ENCODE measurements around the gene CA5A. TPM values are rescaled to one million over a fixed set of nuclear protein-coding genes. Genes with fewer than 3 reads are reported as not detected.
"Not testable (repeated sequence)": the region's sequence is repeated elsewhere in the genome, so short reads cannot be mapped to it uniquely, and the experiment has no call there.

Gene CA5A
- total and polyA plus RNA-seq, 2 donors: 0.05 to 0.09 TPM

DNA sequence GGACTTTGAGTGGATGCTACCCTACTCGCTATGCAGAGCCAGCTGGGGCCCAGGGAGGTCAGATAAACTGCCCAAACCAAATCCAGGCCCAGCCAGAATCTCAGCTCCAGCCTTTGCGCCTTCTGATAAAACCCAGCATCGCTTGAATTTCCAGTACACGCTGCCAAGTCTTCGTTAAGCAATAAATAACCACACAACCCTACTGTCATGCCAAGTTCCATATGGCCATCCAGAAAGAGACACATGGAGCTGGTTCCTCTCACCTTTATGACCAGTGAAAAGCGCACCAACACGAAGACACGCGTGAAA, 73.0 kb downstream of the CA5A start:
- H3K36me3 ChIP-seq (ENCODE audit: control insufficient read depth in 2 of 2, insufficient read depth in 2 of 2, low read length in 1 of 2); H3K27me3 ChIP-seq (ENCODE audit: control insufficient read depth in 2 of 2, insufficient read depth in 1 of 2, low read length in 1 of 2); DNase-seq (ENCODE audit: low read depth in 6 of 9, low spot score in 9 of 9); H3K27ac ChIP-seq (ENCODE audit: low read depth in 1 of 2, low read length in 1 of 2); H3K4me3 ChIP-seq (ENCODE audit: low read length in 2 of 2); H3K9me3 ChIP-seq (ENCODE audit: control insufficient read depth in 2 of 2, insufficient read depth in 1 of 2, low read length in 1 of 2): not testable (repeated sequence)
- peaks cover 2 to 15% of the 10 kb centered on the region in 2 donors for H3K4me1 ChIP-seq (ENCODE audit: control insufficient read depth in 2 of 2, insufficient read depth in 2 of 2, low read length in 2 of 2)
- WGBS: 96% methylated on average over 9 of the region's 9 CpGs

DNA sequence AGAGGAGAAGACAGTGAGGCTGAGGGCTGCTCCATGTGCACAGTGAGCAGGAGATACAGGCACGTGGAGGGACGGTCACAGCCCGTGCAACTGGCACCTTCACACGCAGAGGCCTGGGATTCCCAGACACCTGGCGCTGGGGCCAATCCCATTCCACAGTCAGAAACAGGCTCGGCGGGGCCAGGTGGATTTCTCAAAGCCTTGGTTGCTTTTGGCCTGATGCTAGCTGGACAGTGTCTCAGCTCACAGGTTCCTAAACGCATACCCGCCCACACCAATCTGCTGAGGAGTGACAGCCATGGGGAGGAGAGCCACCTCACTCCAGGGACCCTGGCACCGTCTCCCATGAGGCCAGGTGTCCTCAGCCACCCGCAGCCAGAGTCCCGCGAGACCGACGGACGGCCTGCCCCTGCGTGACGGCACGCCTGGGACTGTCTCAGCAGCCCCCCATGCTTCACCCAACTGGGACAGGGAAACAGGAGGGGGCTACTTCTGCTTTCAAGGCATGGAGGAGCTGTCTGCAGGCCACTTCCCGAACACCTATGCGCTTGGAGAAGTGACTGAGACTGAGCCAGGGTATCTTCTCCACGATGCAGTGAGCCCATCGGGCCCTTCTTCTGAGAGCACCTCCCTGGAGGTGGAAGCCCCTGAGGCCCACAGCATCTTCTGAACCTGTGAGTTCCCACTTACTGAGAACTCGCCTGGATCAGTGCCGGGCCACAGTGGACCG, 73.6 kb downstream of the CA5A start:
- not testable (repeated sequence) for H3K36me3 ChIP-seq (ENCODE audit: control insufficient read depth in 2 of 2, insufficient read depth in 2 of 2, low read length in 1 of 2); DNase-seq (ENCODE audit: low read depth in 6 of 9, low spot score in 9 of 9); H3K27ac ChIP-seq (ENCODE audit: low read depth in 1 of 2, low read length in 1 of 2); H3K9me3 ChIP-seq (ENCODE audit: control insufficient read depth in 2 of 2, insufficient read depth in 1 of 2, low read length in 1 of 2); H3K27me3 ChIP-seq (ENCODE audit: control insufficient read depth in 2 of 2, insufficient read depth in 1 of 2, low read length in 1 of 2); H3K4me3 ChIP-seq (ENCODE audit: low read length in 2 of 2)
- WGBS: 97% methylated on average over 26 of the region's 26 CpGs
- H3K4me1 ChIP-seq (ENCODE audit: control insufficient read depth in 2 of 2, insufficient read depth in 2 of 2, low read length in 2 of 2): peaks cover 2 to 10% of the 10 kb centered on the region in 2 donors

DNA sequence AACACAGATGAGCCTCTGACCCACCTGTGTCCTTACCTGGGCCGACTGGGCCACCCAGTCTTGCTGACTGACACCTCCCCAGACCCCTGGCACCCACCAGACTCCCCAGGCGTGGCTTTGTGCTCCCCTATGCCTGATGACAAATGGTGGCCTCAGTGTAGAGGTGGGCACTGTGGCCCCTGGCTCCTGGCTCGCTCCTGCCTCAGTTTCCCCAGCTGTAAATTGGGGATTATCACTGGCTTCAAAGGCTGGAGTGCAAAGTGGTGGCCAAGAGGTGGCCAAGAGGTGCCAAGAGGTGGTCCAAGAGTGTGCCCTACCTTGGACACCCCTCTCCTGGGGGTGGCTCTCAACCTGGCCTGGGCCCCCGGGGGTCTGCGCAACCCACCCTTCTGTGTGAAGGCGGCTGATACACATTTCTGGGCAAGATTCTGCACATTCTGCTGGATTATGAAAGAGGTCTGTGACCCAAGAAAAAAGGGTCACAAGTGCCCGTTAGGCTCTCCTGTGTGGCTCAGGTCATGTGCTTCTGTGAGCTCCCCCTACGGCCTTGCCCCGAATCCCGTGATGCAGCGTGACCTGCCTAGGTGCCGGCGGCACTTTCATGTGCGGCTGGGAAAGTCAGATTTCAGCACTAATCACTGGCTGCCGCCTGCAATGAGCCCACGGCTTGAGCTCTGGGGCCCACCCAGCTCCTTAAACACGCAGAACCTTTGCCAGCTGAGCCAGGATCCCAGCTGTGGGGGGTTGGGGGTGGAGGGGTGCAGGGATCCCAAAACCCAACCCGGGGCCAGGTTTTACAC, 74.8 kb downstream of the CA5A start:
- not testable (repeated sequence) for H3K4me3 ChIP-seq (ENCODE audit: low read length in 2 of 2); DNase-seq (ENCODE audit: low read depth in 6 of 9, low spot score in 9 of 9); H3K27ac ChIP-seq (ENCODE audit: low read depth in 1 of 2, low read length in 1 of 2); H3K9me3 ChIP-seq (ENCODE audit: control insufficient read depth in 2 of 2, insufficient read depth in 1 of 2, low read length in 1 of 2); H3K4me1 ChIP-seq (ENCODE audit: control insufficient read depth in 2 of 2, insufficient read depth in 2 of 2, low read length in 2 of 2); H3K36me3 ChIP-seq (ENCODE audit: control insufficient read depth in 2 of 2, insufficient read depth in 2 of 2, low read length in 1 of 2); H3K27me3 ChIP-seq (ENCODE audit: control insufficient read depth in 2 of 2, insufficient read depth in 1 of 2, low read length in 1 of 2)
- WGBS: 95% methylated on average over 18 of the region's 18 CpGs

DNA sequence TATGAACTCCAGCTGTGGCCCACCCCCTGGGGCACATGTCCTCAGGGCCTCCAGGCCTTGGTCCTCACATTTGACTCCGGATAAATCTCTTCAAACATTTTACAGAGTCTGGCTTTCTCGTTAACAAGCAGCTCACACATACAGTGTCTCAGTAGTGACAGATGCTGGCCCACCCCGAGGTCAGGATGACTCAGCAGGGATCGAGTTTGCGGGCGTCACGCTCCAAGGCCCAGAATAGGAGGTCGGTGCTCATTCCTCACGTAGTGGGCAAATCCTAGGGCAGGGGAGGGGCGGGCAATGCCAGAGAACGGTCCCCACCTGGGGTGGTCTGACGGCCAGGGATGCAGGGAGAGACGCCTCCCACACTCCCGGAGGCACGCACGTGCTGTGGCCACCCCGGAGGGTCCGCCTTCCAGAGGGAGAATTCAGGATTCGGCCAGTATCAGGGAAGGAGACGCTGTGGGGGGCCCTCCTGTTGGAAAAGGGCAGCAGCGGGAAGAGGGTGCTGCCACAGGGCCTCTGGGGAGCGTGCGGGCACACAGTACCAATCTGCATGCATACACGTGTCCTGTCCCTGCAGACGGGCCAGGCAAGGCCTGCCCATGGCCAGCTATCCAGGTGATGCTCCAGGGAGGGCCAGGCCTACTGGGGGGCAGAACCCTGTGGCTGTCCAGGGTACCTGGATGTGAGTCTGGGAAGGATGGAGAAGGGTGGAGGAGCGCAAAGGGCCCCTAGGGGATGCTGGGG, 75.6 kb downstream of the CA5A start:
- peaks cover 0 to 9% of the 10 kb centered on the region in 2 donors for H3K4me1 ChIP-seq (ENCODE audit: control insufficient read depth in 2 of 2, insufficient read depth in 2 of 2, low read length in 2 of 2)
- no peaks in the 10 kb centered on the region for H3K9me3 ChIP-seq (ENCODE audit: control insufficient read depth in 2 of 2, insufficient read depth in 1 of 2, low read length in 1 of 2)
- H3K36me3 ChIP-seq (ENCODE audit: control insufficient read depth in 2 of 2, insufficient read depth in 2 of 2, low read length in 1 of 2): peaks cover 0 to 4% of the 10 kb centered on the region in 2 donors
- H3K27ac ChIP-seq (ENCODE audit: low read depth in 1 of 2, low read length in 1 of 2): no peak overlapping the region
- H3K27me3 ChIP-seq (ENCODE audit: control insufficient read depth in 2 of 2, insufficient read depth in 1 of 2, low read length in 1 of 2): no peaks in the 10 kb centered on the region
- H3K4me3 ChIP-seq (ENCODE audit: low read length in 2 of 2): no peak overlapping the region
- 82% methylated on average over 26 of the region's 26 CpGs for WGBS
- DNase-seq (ENCODE audit: low read depth in 6 of 9, low spot score in 9 of 9): no peak

DNA sequence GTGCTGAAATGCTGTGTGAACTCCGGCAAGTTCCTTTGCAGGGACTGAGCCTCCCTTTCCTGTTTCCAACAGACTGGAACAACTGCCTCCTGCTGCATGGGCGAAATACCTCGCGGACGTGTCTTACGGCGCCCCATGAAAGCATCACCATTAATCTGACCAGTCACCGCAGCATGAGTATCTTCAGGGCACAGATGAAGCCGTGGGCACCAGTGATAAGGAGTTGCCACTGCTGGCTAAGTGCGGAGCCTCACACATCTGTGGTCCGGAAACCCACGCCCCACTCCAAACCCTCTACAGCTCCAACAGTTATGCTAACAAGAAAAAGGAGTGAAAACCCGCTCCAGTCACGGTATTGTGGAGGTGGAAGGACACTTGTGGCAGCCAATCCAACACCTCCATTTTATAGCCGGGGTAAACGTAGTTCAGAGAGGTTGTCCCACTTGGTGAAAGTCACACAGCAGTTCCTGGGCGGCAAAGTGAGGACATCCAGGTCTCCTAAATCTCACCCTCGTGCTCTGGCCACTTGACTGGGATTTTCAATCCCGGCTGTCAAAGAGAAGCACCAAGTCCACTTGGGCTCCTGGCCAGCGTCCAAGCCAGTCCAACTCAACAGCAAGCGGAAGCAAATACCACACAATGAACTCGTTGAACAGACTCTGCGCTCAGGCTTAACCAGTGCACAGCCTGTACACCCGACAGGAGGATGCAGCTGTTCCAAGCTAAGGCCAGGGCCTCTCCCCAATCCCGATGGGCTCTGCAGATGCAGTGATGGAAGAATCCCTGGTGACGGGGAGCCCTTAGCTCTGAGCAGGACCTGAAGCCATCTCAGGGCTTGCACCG, 78.0 kb downstream of the CA5A start:
- H3K4me3 ChIP-seq (ENCODE audit: low read length in 2 of 2); H3K36me3 ChIP-seq (ENCODE audit: control insufficient read depth in 2 of 2, insufficient read depth in 2 of 2, low read length in 1 of 2); H3K9me3 ChIP-seq (ENCODE audit: control insufficient read depth in 2 of 2, insufficient read depth in 1 of 2, low read length in 1 of 2); H3K27ac ChIP-seq (ENCODE audit: low read depth in 1 of 2, low read length in 1 of 2); H3K27me3 ChIP-seq (ENCODE audit: control insufficient read depth in 2 of 2, insufficient read depth in 1 of 2, low read length in 1 of 2); DNase-seq (ENCODE audit: low read depth in 6 of 9, low spot score in 9 of 9): not testable (repeated sequence)
- 96% methylated on average over 27 of the region's 27 CpGs for WGBS
- H3K4me1 ChIP-seq (ENCODE audit: control insufficient read depth in 2 of 2, insufficient read depth in 2 of 2, low read length in 2 of 2): peaks cover 4 to 23% of the 10 kb centered on the region in 2 donors

DNA sequence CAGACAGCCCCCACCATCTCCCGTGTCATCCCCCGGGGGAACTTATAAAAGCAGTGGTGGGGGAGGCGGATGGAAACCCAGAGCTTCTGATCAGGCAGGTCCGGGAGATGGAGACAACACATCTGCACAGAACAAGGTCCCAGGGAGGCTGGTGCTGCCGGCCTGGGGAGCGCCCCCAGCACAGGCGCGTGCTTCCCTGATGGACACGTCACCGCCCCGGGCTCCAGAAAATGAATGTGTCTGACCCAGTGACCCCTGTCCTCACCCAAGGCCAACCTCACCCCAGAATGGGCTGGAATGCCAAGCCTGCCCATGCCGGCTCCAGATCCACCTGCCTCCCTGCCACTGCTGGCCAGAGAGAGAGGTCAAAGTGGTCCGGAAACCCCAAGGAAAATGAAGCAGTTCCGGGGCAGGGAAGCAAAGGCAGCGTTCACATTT, 79.5 kb downstream of the CA5A start:
- no peaks in the 10 kb centered on the region for H3K27me3 ChIP-seq (ENCODE audit: control insufficient read depth in 2 of 2, insufficient read depth in 1 of 2, low read length in 1 of 2)
- H3K27ac ChIP-seq (ENCODE audit: low read depth in 1 of 2, low read length in 1 of 2): no peak overlapping the region
- DNase-seq (ENCODE audit: low read depth in 6 of 9, low spot score in 9 of 9): no peak
- H3K4me1 ChIP-seq (ENCODE audit: control insufficient read depth in 2 of 2, insufficient read depth in 2 of 2, low read length in 2 of 2): peaks cover 5 to 36% of the 10 kb centered on the region in 2 donors
- H3K36me3 ChIP-seq (ENCODE audit: control insufficient read depth in 2 of 2, insufficient read depth in 2 of 2, low read length in 1 of 2): no peaks in the 10 kb centered on the region
- WGBS: 97% methylated on average over 15 of the region's 15 CpGs
- peaks cover 0 to 3% of the 10 kb centered on the region in 2 donors for H3K9me3 ChIP-seq (ENCODE audit: control insufficient read depth in 2 of 2, insufficient read depth in 1 of 2, low read length in 1 of 2)
- no peak overlapping the region for H3K4me3 ChIP-seq (ENCODE audit: low read length in 2 of 2)

DNA sequence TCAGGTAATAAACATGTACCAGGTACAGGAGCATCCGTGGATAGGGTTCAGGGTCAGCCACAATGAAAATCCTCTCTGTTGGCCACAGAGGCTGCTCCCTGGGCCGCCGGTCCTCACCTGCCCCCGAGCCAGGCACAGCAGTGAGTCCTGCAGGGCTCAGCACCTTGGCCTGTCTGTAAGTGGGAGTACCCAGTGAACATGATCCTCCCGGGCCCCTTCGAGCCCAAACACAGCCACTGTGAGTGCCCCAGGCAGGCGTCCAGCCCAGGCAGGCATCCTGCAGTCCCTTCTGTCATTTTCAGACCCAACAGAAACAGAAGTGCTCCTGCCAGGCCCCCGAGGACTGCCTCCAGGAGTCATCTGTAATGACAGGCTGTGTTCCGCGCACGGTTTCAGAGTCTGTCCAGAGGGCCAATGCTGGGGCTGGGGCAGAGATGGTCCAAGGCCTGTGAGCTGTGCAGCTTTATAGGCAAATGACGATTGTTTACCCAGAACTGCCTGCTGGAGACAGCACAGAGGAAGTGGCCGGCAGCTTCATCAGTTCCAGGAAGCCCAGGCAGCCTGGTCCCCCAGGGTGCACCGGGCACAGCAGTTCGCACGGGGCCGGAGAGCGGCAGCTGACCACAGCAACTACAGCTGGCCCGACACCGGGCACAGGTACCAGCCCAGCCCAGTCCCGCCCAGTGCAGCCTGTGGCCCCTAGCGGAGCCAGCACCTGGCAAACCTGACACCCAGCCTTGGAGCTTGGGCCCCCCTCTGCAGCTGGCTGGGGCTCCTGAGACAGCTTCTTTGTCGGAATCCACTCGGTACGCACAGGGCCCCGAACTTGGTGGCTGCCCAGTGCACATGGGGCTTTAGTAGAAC, 80.2 kb downstream of the CA5A start:
- H3K4me1 ChIP-seq (ENCODE audit: control insufficient read depth in 2 of 2, insufficient read depth in 2 of 2, low read length in 2 of 2): peaks cover 5 to 42% of the 10 kb centered on the region in 2 donors
- H3K9me3 ChIP-seq (ENCODE audit: control insufficient read depth in 2 of 2, insufficient read depth in 1 of 2, low read length in 1 of 2): peaks cover 0 to 3% of the 10 kb centered on the region in 2 donors
- H3K4me3 ChIP-seq (ENCODE audit: low read length in 2 of 2): no peak overlapping the region
- no peak for DNase-seq (ENCODE audit: low read depth in 6 of 9, low spot score in 9 of 9)
- 90% methylated on average over 26 of the region's 26 CpGs for WGBS
- peaks cover 3 to 5% of the 10 kb centered on the region in 2 donors for H3K36me3 ChIP-seq (ENCODE audit: control insufficient read depth in 2 of 2, insufficient read depth in 2 of 2, low read length in 1 of 2)
- H3K27me3 ChIP-seq (ENCODE audit: control insufficient read depth in 2 of 2, insufficient read depth in 1 of 2, low read length in 1 of 2): no peaks in the 10 kb centered on the region
- peak overlapping the region; percentile 30 to 54 for H3K27ac ChIP-seq (ENCODE audit: low read depth in 1 of 2, low read length in 1 of 2)
